ENCODE data around the gene MCC. TPM values are rescaled to one million over a fixed set of nuclear protein-coding genes. Genes with fewer than 3 reads are reported as not detected.

Gene MCC
- polyA plus RNA-seq, 1 donor (not counting 4 experiments of a cell fraction or from before 2014, with no cell fraction given) = 24.6 TPM

DNA sequence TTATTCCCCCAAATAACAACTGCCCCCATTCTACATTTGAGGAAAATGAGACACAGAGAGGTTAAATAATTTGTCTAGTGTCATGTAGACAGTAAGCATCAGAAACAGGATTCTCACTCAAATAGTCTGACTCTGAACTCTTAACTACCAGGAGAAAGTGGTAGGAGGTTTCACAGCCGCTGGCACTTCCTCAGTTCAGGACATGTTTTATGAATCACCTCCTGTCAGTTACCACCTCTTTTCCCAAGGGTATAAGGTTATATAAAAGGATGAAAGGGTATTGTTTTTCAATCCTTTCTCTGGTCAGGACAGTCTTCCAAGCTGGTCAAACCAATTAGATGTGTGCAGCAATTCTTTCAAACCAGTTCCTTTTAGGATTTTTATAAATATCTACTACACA is 105.5 kb downstream of the MCC start:
- peak; percentile 96 for FAIRE-seq
- H3K27ac ChIP-seq (ENCODE audit: control insufficient read depth, insufficient read depth, low read length) = no peak overlapping the region

DNA sequence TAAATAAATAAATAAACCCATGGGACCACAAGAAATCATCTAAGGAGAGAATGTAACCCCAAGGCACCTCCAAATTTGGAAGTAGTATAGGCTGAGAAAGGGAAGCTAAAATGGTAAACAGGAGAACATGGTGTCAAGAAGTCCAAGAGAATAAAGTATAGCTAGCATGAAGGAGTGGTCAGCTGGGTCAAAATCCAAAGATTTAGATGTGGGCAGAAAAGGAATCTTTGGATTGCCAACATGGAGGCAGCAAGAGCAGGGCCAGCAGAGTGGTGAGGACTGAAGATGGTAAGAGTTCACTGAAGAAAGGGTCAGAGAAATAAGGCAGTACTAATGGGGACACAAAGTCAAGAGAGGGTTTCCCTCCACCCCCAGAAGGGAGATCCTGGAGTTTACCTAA is 106.5 kb downstream of the MCC start:
- H3K9me3 ChIP-seq (ENCODE audit: control insufficient read depth, low read depth, low read length) = no peaks in the 10 kb centered on the region
- H3K4me1 ChIP-seq (ENCODE audit: control insufficient read depth, extremely low read depth, insufficient read depth, low read length) = peaks cover 18% of the 10 kb centered on the region
- no peaks in the 10 kb centered on the region for H4K20me1 ChIP-seq (ENCODE audit: control insufficient read depth, extremely low read depth, insufficient read depth, low read length)
- peaks cover 0 to 5% of the 10 kb centered on the region in 2 experiments for H3K36me3 ChIP-seq (ENCODE audit: control insufficient read depth in 2 of 2, extremely low read depth in 1 of 2, insufficient read depth in 2 of 2, low read length in 2 of 2)
- H3K4me3 ChIP-seq (ENCODE audit: control insufficient read depth in 2 of 3, extremely low read depth in 1 of 3, insufficient read depth in 2 of 3, low read depth in 1 of 3, low read length in 3 of 3) = no peak overlapping the region
- no peaks in the 10 kb centered on the region for H3K27me3 ChIP-seq (ENCODE audit: control insufficient read depth, extremely low read depth, insufficient read depth, low read length)
- dilution Hi-C loops (cut with MboI; ENCODE audit: extremely low pct_ligation_motif_present, low sequenced_read_pairs) = no loop called here
- H3K27ac ChIP-seq (ENCODE audit: control insufficient read depth, insufficient read depth, low read length) = no peak overlapping the region
- TF ChIP-seq EZH2 (IDR thresholded peaks at IDR 0.05; ENCODE audit: low read length) = no peak
- TF ChIP-seq, protein P1, sequence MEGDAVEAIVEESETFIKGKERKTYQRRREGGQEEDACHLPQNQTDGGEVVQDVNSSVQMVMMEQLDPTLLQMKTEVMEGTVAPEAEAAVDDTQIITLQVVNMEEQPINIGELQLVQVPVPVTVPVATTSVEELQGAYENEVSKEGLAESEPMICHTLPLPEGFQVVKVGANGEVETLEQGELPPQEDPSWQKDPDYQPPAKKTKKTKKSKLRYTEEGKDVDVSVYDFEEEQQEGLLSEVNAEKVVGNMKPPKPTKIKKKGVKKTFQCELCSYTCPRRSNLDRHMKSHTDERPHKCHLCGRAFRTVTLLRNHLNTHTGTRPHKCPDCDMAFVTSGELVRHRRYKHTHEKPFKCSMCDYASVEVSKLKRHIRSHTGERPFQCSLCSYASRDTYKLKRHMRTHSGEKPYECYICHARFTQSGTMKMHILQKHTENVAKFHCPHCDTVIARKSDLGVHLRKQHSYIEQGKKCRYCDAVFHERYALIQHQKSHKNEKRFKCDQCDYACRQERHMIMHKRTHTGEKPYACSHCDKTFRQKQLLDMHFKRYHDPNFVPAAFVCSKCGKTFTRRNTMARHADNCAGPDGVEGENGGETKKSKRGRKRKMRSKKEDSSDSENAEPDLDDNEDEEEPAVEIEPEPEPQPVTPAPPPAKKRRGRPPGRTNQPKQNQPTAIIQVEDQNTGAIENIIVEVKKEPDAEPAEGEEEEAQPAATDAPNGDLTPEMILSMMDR (optimal IDR thresholded peaks at IDR 0.05 in 1 of 3, IDR thresholded peaks at IDR 0.05 in 1 of 3, conservative IDR thresholded peaks at IDR 0.05 in 1 of 3; ENCODE audit: extremely low read depth in 1 of 3, insufficient read depth in 2 of 3, low read length in 3 of 3) = no peak
- H3K9ac ChIP-seq (ENCODE audit: control insufficient read depth, extremely low read depth, insufficient read depth, low read length) = no peak overlapping the region
- FAIRE-seq = no peak
- no peaks in the 10 kb centered on the region for H3K79me2 ChIP-seq (ENCODE audit: control insufficient read depth, insufficient read depth, low read length)
- no peak overlapping the region for H3K4me2 ChIP-seq (ENCODE audit: control insufficient read depth, extremely low read depth, insufficient read depth, low read depth, low read length)
- no peak overlapping the region for H2AFZ ChIP-seq (ENCODE audit: control insufficient read depth, low read length)
- no peak for DNase-seq (ENCODE audit: low read depth, low spot score)
- H3K9me1 ChIP-seq (ENCODE audit: control insufficient read depth, extremely low read depth, insufficient read depth, low read length) = no peaks in the 10 kb centered on the region

More for the DNA sequence above, 105.5 kb downstream of the MCC start:
- no peaks in the 10 kb centered on the region for H3K9me3 ChIP-seq (ENCODE audit: control insufficient read depth, low read depth, low read length)
- H3K4me1 ChIP-seq (ENCODE audit: control insufficient read depth, extremely low read depth, insufficient read depth, low read length) = peaks cover 18% of the 10 kb centered on the region
- no peaks in the 10 kb centered on the region for H3K79me2 ChIP-seq (ENCODE audit: control insufficient read depth, insufficient read depth, low read length)
- no peak overlapping the region for H3K4me3 ChIP-seq (ENCODE audit: control insufficient read depth in 2 of 3, extremely low read depth in 1 of 3, insufficient read depth in 2 of 3, low read depth in 1 of 3, low read length in 3 of 3)
- H3K27me3 ChIP-seq (ENCODE audit: control insufficient read depth, extremely low read depth, insufficient read depth, low read length) = no peaks in the 10 kb centered on the region
- TF ChIP-seq, protein P1 (optimal IDR thresholded peaks at IDR 0.05 in 1 of 3, IDR thresholded peaks at IDR 0.05 in 1 of 3, conservative IDR thresholded peaks at IDR 0.05 in 1 of 3; ENCODE audit: extremely low read depth in 1 of 3, insufficient read depth in 2 of 3, low read length in 3 of 3) = no peak
- no peak for TF ChIP-seq EZH2 (IDR thresholded peaks at IDR 0.05; ENCODE audit: low read length)
- H2AFZ ChIP-seq (ENCODE audit: control insufficient read depth, low read length) = no peak overlapping the region
- dilution Hi-C loops (cut with MboI; ENCODE audit: extremely low pct_ligation_motif_present, low sequenced_read_pairs) = no loop called here
- H4K20me1 ChIP-seq (ENCODE audit: control insufficient read depth, extremely low read depth, insufficient read depth, low read length) = no peaks in the 10 kb centered on the region
- H3K36me3 ChIP-seq (ENCODE audit: control insufficient read depth in 2 of 2, extremely low read depth in 1 of 2, insufficient read depth in 2 of 2, low read length in 2 of 2) = peaks cover 0 to 5% of the 10 kb centered on the region in 2 experiments
- H3K9me1 ChIP-seq (ENCODE audit: control insufficient read depth, extremely low read depth, insufficient read depth, low read length) = no peaks in the 10 kb centered on the region
- DNase-seq (ENCODE audit: low read depth, low spot score) = no peak
- H3K4me2 ChIP-seq (ENCODE audit: control insufficient read depth, extremely low read depth, insufficient read depth, low read depth, low read length) = peak overlapping the region; percentile 43
- H3K9ac ChIP-seq (ENCODE audit: control insufficient read depth, extremely low read depth, insufficient read depth, low read length) = no peak overlapping the region
